WTC11 (cell line): ENCODE data around the gene BPNT1. TPM values are rescaled to one million over a fixed set of nuclear protein-coding genes. Genes with fewer than 3 reads are reported as not detected.

Source experiments
- AFF4 ChIP-seq: sonication (generic); formaldehyde crosslinking; IDR thresholded peaks from 2 replicates; pipeline ENCODE4 v1.8.1; 2023; ENCODE audit warnings: mild to moderate bottlenecking, missing genetic modification reagents, borderline replicate concordance
- CREM ChIP-seq: sonication (generic); formaldehyde crosslinking; IDR thresholded peaks from 2 replicates; pipeline ENCODE4 v1.8.1; 2022; ENCODE audit warnings: mild to moderate bottlenecking, missing genetic modification reagents, moderate library complexity
- CTCF ChIP-seq: fragments of 200-600 bp; IDR thresholded peaks from 2 replicates; pipeline ENCODE4 v1.8.0; 2022; ENCODE audit warnings: antibody characterized with exemption
- E2F1 ChIP-seq: sonication (generic); formaldehyde crosslinking; IDR thresholded peaks from 2 replicates; pipeline ENCODE4 v1.8.0; 2022; ENCODE audit warnings: mild to moderate bottlenecking, missing genetic modification reagents
- ELF4 ChIP-seq: sonication (generic); formaldehyde crosslinking; IDR thresholded peaks from 2 replicates; pipeline ENCODE4 v1.8.1; 2022; ENCODE audit warnings: low read depth, mild to moderate bottlenecking, moderate library complexity, missing genetic modification reagents
- ERG ChIP-seq: fragments of 250-450 bp; sonication (Bioruptor Pico); IDR thresholded peaks from 2 replicates; pipeline ENCODE4 v1.8.0; 2021; ENCODE audit warnings: mild to moderate bottlenecking
- ETV6 ChIP-seq: sonication (generic); formaldehyde crosslinking; IDR thresholded peaks from 2 replicates; pipeline ENCODE4 v1.8.1; 2022; ENCODE audit warnings: mild to moderate bottlenecking, missing genetic modification reagents
- FOXP4 ChIP-seq: sonication (generic); formaldehyde crosslinking; IDR thresholded peaks from 2 replicates; pipeline ENCODE4 v1.8.0; 2022; ENCODE audit warnings: mild to moderate bottlenecking, missing genetic modification reagents
- KAT7 ChIP-seq: sonication (generic); formaldehyde crosslinking; IDR thresholded peaks from 2 replicates; pipeline ENCODE4 v1.8.1; 2023; ENCODE audit warnings: missing genetic modification reagents, mild to moderate bottlenecking, borderline replicate concordance
- RELA ChIP-seq: sonication (generic); formaldehyde crosslinking; IDR thresholded peaks from 2 replicates; pipeline ENCODE4 v1.8.1; 2022; ENCODE audit warnings: missing genetic modification reagents, mild to moderate bottlenecking, borderline replicate concordance
- TCF7 ChIP-seq: sonication (generic); formaldehyde crosslinking; IDR thresholded peaks from 2 replicates; pipeline ENCODE4 v1.8.0; 2022; ENCODE audit warnings: mild to moderate bottlenecking, low read depth, missing genetic modification reagents, moderate library complexity
- ZBTB21 ChIP-seq: sonication (generic); formaldehyde crosslinking; IDR thresholded peaks from 2 replicates; pipeline ENCODE4 v1.8.1; 2023; ENCODE audit warnings: mild to moderate bottlenecking, missing genetic modification reagents, borderline replicate concordance
- ZNF317 ChIP-seq: sonication (generic); formaldehyde crosslinking; IDR thresholded peaks from 2 replicates; pipeline ENCODE4 v1.8.1; 2023; ENCODE audit warnings: low read depth, mild to moderate bottlenecking, moderate library complexity, missing genetic modification reagents, borderline replicate concordance
- ZNF425 ChIP-seq: fragments of 250-450 bp; sonication (Bioruptor Pico); conservative IDR thresholded peaks from 2 replicates; pipeline ENCODE4 v1.9.0; 2021; ENCODE audit warnings: mild to moderate bottlenecking
- ZNF532 ChIP-seq: fragments of 250-450 bp; sonication (Bioruptor Pico); IDR thresholded peaks from 2 replicates; pipeline ENCODE4 v1.9.0; 2021; ENCODE audit warnings: mild to moderate bottlenecking, borderline replicate concordance
- total RNA-seq: library from RNA; stranded (reverse); gene quantifications from 3 replicates; pipeline ENCODE4 v1.2.3, GENCODE V29; 2021
- TF ChIP-seq, protein P1 (sequence below): fragments of 250-450 bp; sonication (Bioruptor Pico); IDR thresholded peaks from 2 replicates; pipeline ENCODE4 v1.9.0; 2021; ENCODE audit warnings: mild to moderate bottlenecking

BPNT1 gene
- total RNA-seq, 1 experiment from 2014 or later = 14.4 TPM

GRCh38 chr1:220046052-220046930 is 43.3 kb downstream of the BPNT1 start, which contains the start of gene EPRS1 (continued):
- peak; percentile 95 for TF ChIP-seq CREM (CRISPR knock-in tag)
- no peak for TF ChIP-seq ZNF425 (CRISPR knock-in tag)
- TF ChIP-seq, protein P1, sequence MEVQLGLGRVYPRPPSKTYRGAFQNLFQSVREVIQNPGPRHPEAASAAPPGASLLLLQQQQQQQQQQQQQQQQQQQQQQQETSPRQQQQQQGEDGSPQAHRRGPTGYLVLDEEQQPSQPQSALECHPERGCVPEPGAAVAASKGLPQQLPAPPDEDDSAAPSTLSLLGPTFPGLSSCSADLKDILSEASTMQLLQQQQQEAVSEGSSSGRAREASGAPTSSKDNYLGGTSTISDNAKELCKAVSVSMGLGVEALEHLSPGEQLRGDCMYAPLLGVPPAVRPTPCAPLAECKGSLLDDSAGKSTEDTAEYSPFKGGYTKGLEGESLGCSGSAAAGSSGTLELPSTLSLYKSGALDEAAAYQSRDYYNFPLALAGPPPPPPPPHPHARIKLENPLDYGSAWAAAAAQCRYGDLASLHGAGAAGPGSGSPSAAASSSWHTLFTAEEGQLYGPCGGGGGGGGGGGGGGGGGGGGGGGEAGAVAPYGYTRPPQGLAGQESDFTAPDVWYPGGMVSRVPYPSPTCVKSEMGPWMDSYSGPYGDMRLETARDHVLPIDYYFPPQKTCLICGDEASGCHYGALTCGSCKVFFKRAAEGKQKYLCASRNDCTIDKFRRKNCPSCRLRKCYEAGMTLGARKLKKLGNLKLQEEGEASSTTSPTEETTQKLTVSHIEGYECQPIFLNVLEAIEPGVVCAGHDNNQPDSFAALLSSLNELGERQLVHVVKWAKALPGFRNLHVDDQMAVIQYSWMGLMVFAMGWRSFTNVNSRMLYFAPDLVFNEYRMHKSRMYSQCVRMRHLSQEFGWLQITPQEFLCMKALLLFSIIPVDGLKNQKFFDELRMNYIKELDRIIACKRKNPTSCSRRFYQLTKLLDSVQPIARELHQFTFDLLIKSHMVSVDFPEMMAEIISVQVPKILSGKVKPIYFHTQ (CRISPR knock-in tag) = no peak
- no peak for TF ChIP-seq ERG (CRISPR knock-in tag)
- no peak for TF ChIP-seq E2F1 (CRISPR knock-in tag)
- TF ChIP-seq ZNF532 = no peak
- no peak for TF ChIP-seq AFF4
- TF ChIP-seq ELF4 (CRISPR knock-in tag) = no peak
- TF ChIP-seq KAT7 (CRISPR knock-in tag) = no peak
- no peak for TF ChIP-seq RELA (CRISPR knock-in tag)
- TF ChIP-seq ZNF317 (CRISPR knock-in tag) = no peak
- TF ChIP-seq TCF7 (CRISPR knock-in tag) = no peak
- peak; percentile 95 for TF ChIP-seq ETV6 (CRISPR knock-in tag)
- TF ChIP-seq ZBTB21 (CRISPR knock-in tag) = no peak
- TF ChIP-seq CTCF = peak; percentile 33; the same call in 1 of the 2 replicates
- peak; percentile 75 for TF ChIP-seq FOXP4
